H1 (cell line): ENCODE measurements around the gene BEAN1. TPM values are rescaled to one million over a fixed set of nuclear protein-coding genes. Genes with fewer than 3 reads are reported as not detected.

Source experiments
- CTCF ChIA-PET: fragments of 300-600 bp; sonication (Branson Sonifier 250); formaldehyde crosslinking; loops from one replicate; lab custom pipeline; 2021; ENCODE audit not compliant: partially characterized antibody; lab: Charles Lee
- POLR2A ChIA-PET: fragments of 300-600 bp; sonication (Branson Sonifier 250); formaldehyde crosslinking; loops from one replicate; lab custom pipeline; 2021; ENCODE audit warnings: inconsistent platforms; ENCODE audit not compliant: partially characterized antibody; lab: Charles Lee
- DNase-seq, 2 experiments: peaks; one replicate each; pipeline versions ENCODE4 v3.0.0 to v3.0.0-alpha.2; 2010 to 2022; ENCODE audit warnings: low spot score in 2 of 2, low read depth in 1 of 2, mixed read lengths in 1 of 2
- FAIRE-seq: peaks from 2 replicates; lab custom pipeline; 2011; peaks lifted over from hg19 to GRCh38; lab: Jason Lieb, UNC
- H2AFZ ChIP-seq: 2 replicates; pipeline ENCODE4 v1.8.1; 2012; ENCODE audit warnings: low read length, inconsistent platforms
- H2AK5ac ChIP-seq: 2 replicates; pipeline ENCODE4 v1.6.1; 2013; ENCODE audit warnings: low read depth, low read length
- H2BK120ac ChIP-seq: replicated peaks from 2 replicates; pipeline ENCODE3; 2013; ENCODE audit warnings: low read depth, low read length, inconsistent platforms
- H2BK12ac ChIP-seq: 2 replicates; pipeline ENCODE4 v1.6.1; 2013; ENCODE audit warnings: low read depth, low read length
- H2BK15ac ChIP-seq: 2 replicates; pipeline ENCODE4 v1.6.1; 2013; ENCODE audit warnings: low read length
- H2BK20ac ChIP-seq: 2 replicates; pipeline ENCODE4 v1.6.1; 2013; ENCODE audit warnings: low read length
- H2BK5ac ChIP-seq: 2 replicates; pipeline ENCODE4 v1.6.1; 2013; ENCODE audit warnings: low read depth, low read length
- H3K14ac ChIP-seq: 2 replicates; pipeline ENCODE4 v1.6.1; 2013; ENCODE audit warnings: inconsistent platforms; ENCODE audit not compliant: insufficient read length
- H3K18ac ChIP-seq: 2 replicates; pipeline ENCODE4 v1.6.1; 2013; ENCODE audit warnings: low read length; ENCODE audit errors: extremely low read depth
- H3K23ac ChIP-seq: 2 replicates; pipeline ENCODE4 v1.6.1; 2013; ENCODE audit warnings: inconsistent platforms; ENCODE audit not compliant: insufficient read length
- H3K23me2 ChIP-seq: 2 replicates; pipeline ENCODE4 v1.6.1; 2013; ENCODE audit warnings: low read depth, low read length
- H3K27ac ChIP-seq: 2 replicates; pipeline ENCODE4 v1.6.1; 2011; ENCODE audit warnings: low read depth, low read length, inconsistent platforms
- H3K27me3 ChIP-seq, 4 experiments: replicated peaks in 1 of 4; 1 replicate in 1 of 4; 2 replicates in 3 of 4; pipeline versions ENCODE4 v1.6.1 to v1.8.1; 2011 to 2013; ENCODE audit warnings: low read length in 3 of 4, mild to moderate bottlenecking in 3 of 4, inconsistent platforms in 2 of 4, mixed read lengths in 2 of 4, moderate library complexity in 1 of 4; ENCODE audit not compliant: control insufficient read depth in 3 of 4, insufficient read depth in 3 of 4; ENCODE audit errors: extremely low read depth in 1 of 4
- H3K36me3 ChIP-seq, 4 experiments: 2 replicates each; pipeline versions ENCODE4 v1.6.1 to v1.8.1; 2011 to 2013; ENCODE audit warnings: mild to moderate bottlenecking in 4 of 4, low read length in 3 of 4, moderate library complexity in 2 of 4, control low read depth in 1 of 4, inconsistent platforms in 1 of 4; ENCODE audit not compliant: insufficient read depth in 4 of 4, control insufficient read depth in 2 of 4
- H3K4ac ChIP-seq: replicated peaks from 2 replicates; pipeline ENCODE3; 2013; ENCODE audit warnings: low read length, low read depth, mixed read lengths, inconsistent platforms; ENCODE audit not compliant: insufficient read length
- H3K4me1 ChIP-seq, 4 experiments: replicated peaks in 1 of 4; 1 replicate in 1 of 4; 2 replicates in 3 of 4; pipeline versions ENCODE4 v1.6.1 to v1.8.1; 2011 to 2013; ENCODE audit warnings: low read length in 3 of 4, inconsistent platforms in 2 of 4, mixed read lengths in 1 of 4; ENCODE audit not compliant: insufficient read depth in 4 of 4, control insufficient read depth in 3 of 4
- H3K4me2 ChIP-seq, 2 experiments: 2 replicates each; pipeline versions ENCODE4 v1.6.1 to v1.8.1; 2011 to 2013; ENCODE audit warnings: low read depth in 2 of 2, low read length in 2 of 2, control low read depth in 1 of 2, inconsistent platforms in 1 of 2, mild to moderate bottlenecking in 1 of 2; ENCODE audit not compliant: insufficient read depth in 1 of 2
- H3K4me3 ChIP-seq, 4 experiments: fragments of 200-600, 300-600 bp in 1 of 4; sonication (generic), shearing (Covaris generic), sonication (Bioruptor Twin) in 1 of 4; 2 replicates each; pipeline versions ENCODE4 v1.5.1 to v1.8.1; 2011 to 2016; ENCODE audit warnings: low read length in 4 of 4, low read depth in 3 of 4, control low read depth in 2 of 4, inconsistent platforms in 2 of 4, mild to moderate bottlenecking in 2 of 4, mixed read lengths in 1 of 4, moderate library complexity in 1 of 4; ENCODE audit not compliant: insufficient read depth in 2 of 4; ENCODE audit errors: extremely low read depth in 1 of 4
- H3K56ac ChIP-seq: replicated peaks from 2 replicates; pipeline ENCODE3; 2013; ENCODE audit warnings: low read depth, mild to moderate bottlenecking, mixed read lengths, low read length, inconsistent platforms; ENCODE audit not compliant: insufficient read length
- H3K79me1 ChIP-seq: 2 replicates; pipeline ENCODE4 v1.6.1; 2013; ENCODE audit warnings: low read depth, low read length, control low read depth
- H3K79me2 ChIP-seq, 2 experiments: 2 replicates each; pipeline versions ENCODE4 v1.6.1 to v1.8.1; 2012 to 2013; ENCODE audit warnings: low read length in 2 of 2, mild to moderate bottlenecking in 2 of 2, inconsistent platforms in 1 of 2; ENCODE audit not compliant: insufficient read depth in 2 of 2, control insufficient read depth in 1 of 2
- H3K9ac ChIP-seq, 4 experiments: replicated peaks in 1 of 4; 1 replicate in 1 of 4; 2 replicates in 3 of 4; pipeline versions ENCODE4 v1.6.1 to v1.8.1; 2011 to 2013; ENCODE audit warnings: low read depth in 3 of 4, low read length in 3 of 4, control low read depth in 2 of 4, mild to moderate bottlenecking in 2 of 4, moderate library complexity in 2 of 4, inconsistent platforms in 1 of 4; ENCODE audit errors: extremely low read depth in 1 of 4
- H3K9me3 ChIP-seq, 2 experiments: 2 replicates each; pipeline versions ENCODE4 v1.6.1 to v1.8.1; 2012 to 2013; ENCODE audit warnings: mild to moderate bottlenecking in 2 of 2, moderate library complexity in 2 of 2, control low read depth in 1 of 2, inconsistent platforms in 1 of 2, low read depth in 1 of 2, low read length in 1 of 2, mixed read lengths in 1 of 2; ENCODE audit not compliant: insufficient read depth in 2 of 2
- H4K20me1 ChIP-seq, 2 experiments: replicated peaks in 1 of 2; 2 replicates each; pipeline versions ENCODE3 to v1.8.1; 2011 to 2013; ENCODE audit warnings: inconsistent platforms in 2 of 2, low read length in 2 of 2, mild to moderate bottlenecking in 1 of 2; ENCODE audit not compliant: insufficient read depth in 2 of 2, control insufficient read depth in 1 of 2
- H4K5ac ChIP-seq: 2 replicates; pipeline ENCODE4 v1.6.1; 2013; ENCODE audit warnings: low read length, low read depth, mixed read lengths, inconsistent platforms; ENCODE audit not compliant: insufficient read length
- H4K8ac ChIP-seq: 2 replicates; pipeline ENCODE4 v1.8.0; 2013; ENCODE audit warnings: mild to moderate bottlenecking, moderate library complexity, low read length, inconsistent platforms; ENCODE audit not compliant: insufficient read depth; ENCODE audit errors: extremely low read depth
- H4K91ac ChIP-seq: replicated peaks from 2 replicates; pipeline ENCODE3; 2013; ENCODE audit warnings: low read length, mixed read lengths, inconsistent platforms; ENCODE audit not compliant: insufficient read length
- CBX5 ChIP-seq: fragments of 300-800, 300-1000 bp; sonication (generic); IDR thresholded peaks from 2 replicates; pipeline ENCODE4 v1.7.1; 2016; ENCODE audit warnings: antibody characterized with exemption, low read length, low read depth
- CTCF ChIP-seq, 3 experiments: IDR thresholded peaks; 1 replicate in 2 of 3; 2 replicates in 1 of 3; pipeline versions ENCODE4 v1.5.1 to v1.6.1; 2011; ENCODE audit warnings: low read length in 3 of 3, mild to moderate bottlenecking in 3 of 3, inconsistent platforms in 2 of 3, low read depth in 1 of 3, moderate library complexity in 1 of 3; ENCODE audit not compliant: insufficient read depth in 1 of 3; ENCODE audit errors: control extremely low read depth in 1 of 3
- E2F6 ChIP-seq: IDR thresholded peaks from 2 replicates; pipeline ENCODE4 v1.6.1; 2012; ENCODE audit warnings: inconsistent platforms
- NANOG ChIP-seq: IDR thresholded peaks from 2 replicates; pipeline ENCODE4 v1.6.1; 2011; ENCODE audit warnings: low read length, low read depth, mild to moderate bottlenecking, inconsistent platforms; ENCODE audit not compliant: insufficient read depth, poor library complexity, severe bottlenecking
- SUZ12 ChIP-seq: fragments of 200-600 bp; sonication (generic); IDR thresholded peaks from 2 replicates; pipeline ENCODE4 v1.6.1; 2012; ENCODE audit warnings: mild to moderate bottlenecking, inconsistent platforms, low read length, moderate library complexity, mixed read lengths
- TAF1 ChIP-seq: IDR thresholded peaks from 2 replicates; pipeline ENCODE4 v1.6.1; 2011; ENCODE audit warnings: mild to moderate bottlenecking, low read depth, low read length
- TBP ChIP-seq: IDR thresholded peaks from 2 replicates; pipeline ENCODE4 v1.6.1; 2011; ENCODE audit warnings: low read depth, low read length, improper control_type of control experiment
- TEAD4 ChIP-seq: IDR thresholded peaks from 2 replicates; pipeline ENCODE4 v1.6.1; 2012; ENCODE audit warnings: low read depth, low read length, inconsistent platforms, mixed read lengths
- WGBS, 2 experiments: shearing (Covaris generic) in 1 of 2; methylation state at CpG; one replicate each; pipeline versions ENCODE4 v1.1.6 to v1.1.7; 2013 to 2015; ENCODE audit warnings: low lambda C conversion rate in 2 of 2, mixed read lengths in 2 of 2, inconsistent platforms in 1 of 2, low coverage in 1 of 2, missing lambda C conversion rate in 1 of 2; ENCODE audit not compliant: insufficient replicate concordance in 2 of 2, insufficient coverage in 1 of 2, insufficient read length in 1 of 2; ENCODE audit errors: extremely low coverage in 1 of 2, missing lambda C conversion rate in 1 of 2; 5-methylcytosine and 5-hydroxymethylcytosine counted together
- polyA plus RNA-seq, 7 experiments: library from polyadenylated mRNA; depleted of rRNA in 3 of 7; stranded (reverse) in 5 of 7; unstranded in 2 of 7; fragments of >200 nt in 5 of 7; fragments of 200-250 nt in 2 of 7; gene quantifications; 1 replicate in 5 of 7; 2 replicates in 1 of 7; 4 replicates in 1 of 7; pipeline versions ENCODE4 v1.2.1 to v1.2.3, GENCODE V29; 2011 to 2013; ENCODE audit warnings: missing spikeins in 2 of 7, mixed read lengths in 2 of 7
- total RNA-seq: library from RNA; stranded (reverse); fragmentation: NEBNext Ultra II Directional; extraction: Animal tissue kit (Norgen Biotek cat#: 25700); gene quantifications from 2 replicates; pipeline ENCODE4 v1.2.1, GENCODE V29; 2021

The BEAN1 gene
- total and polyA plus RNA-seq, 2 of the 8 experiments (the other 6 are each of a cell fraction or from before 2014, with no cell fraction given), result 0.08 TPM; not detected in 1

- Histone ChIP-seq H2BK120ac (no peak overlapping the region), H2BK15ac (peak overlapping the region; percentile 89), H3K36me3 (no peaks in the 10 kb centered on the region), H3K4me2 (peak overlapping the region; percentile 49 to 54), H3K14ac (no peak overlapping the region), H4K20me1 (no peaks in the 10 kb centered on the region), H3K27me3 (no peaks in the 10 kb centered on the region), H3K18ac (no peak overlapping the region; the same call in 1 of the 2 replicates), H2BK12ac (no peak overlapping the region; the same call in 1 of the 2 replicates), H4K5ac (no peak overlapping the region), H2AK5ac (no peak overlapping the region), H4K8ac (no peak overlapping the region), H3K9me3 (no peaks in the 10 kb centered on the region), H2AFZ (no peak overlapping the region), H3K79me2 (no peaks in the 10 kb centered on the region), H3K9ac (no peak overlapping the region), H3K4me1 (peaks cover 8 to 22% (median 15%) of the 10 kb centered on the region in 4 experiments; a peak in 6 of 7 replicates), H3K4me3 (no peak overlapping the region; a peak in 1 of 8 replicates), H2BK5ac (no peak overlapping the region), H3K4ac (no peak overlapping the region), H3K27ac (0 out of 2 replicates have a peak overlapping the region, but pooled peaks have one; percentile 44), H3K23ac (no peak overlapping the region), H3K23me2 (no peaks in the 10 kb centered on the region), H3K79me1 (no peaks in the 10 kb centered on the region), H3K56ac (no peak overlapping the region), H2BK20ac (peak overlapping the region; percentile 1; the same call in 1 of the 2 replicates), H4K91ac (no peak overlapping the region)
- ChIA-PET POLR2A (interaction anchor here (1.0 to 2.0 kb wide), 6 partner anchors 8 to 105 kb away, joined by 3 to 8 read pairs (median 4); partner anchors contain the start of gene TK2), CTCF (interaction anchor here (0.7 to 3.3 kb wide), 21 partner anchors 9 to 170 kb away, joined by 3 to 19 read pairs (median 4); no protein-coding TSS in a partner anchor)
- peak; percentile 7 for FAIRE-seq
- 41% methylated on average over 13 of the region's 13 CpGs; no CpG with 5 or more reads in 1 of the 2 experiments for WGBS, 2 experiments
- DNase-seq, result peak; percentile 64 to 74
- peak in 1 of 3 experiments; percentile 8; a peak in 1 of 4 replicates for TF ChIP-seq CTCF (IDR thresholded peaks at IDR 0.05; ENCODE audit: control extremely low read depth in 1 of 3, insufficient read depth in 1 of 3, low read depth in 1 of 3, low read length in 3 of 3)
- peak; percentile 37; the same call in 1 of the 2 replicates for TF ChIP-seq E2F6
- TF ChIP-seq TBP, result no peak; the same call in 1 of the 2 replicates
- no peak for TF ChIP-seq CBX5
- TF ChIP-seq SUZ12, result no peak
- peak; percentile 32; the same call in 1 of the 2 replicates for TF ChIP-seq TAF1
- peak; percentile 36 for TF ChIP-seq NANOG
- TF ChIP-seq TEAD4, result peak; percentile 67; the same call in 1 of the 2 replicates
Observed at GRCh38 chr16:66511602-66512271, 84.6 kb downstream of the BEAN1 start.
